Measurements from ENCODE around the gene ZNF778. TPM values are rescaled to one million over a fixed set of nuclear protein-coding genes. Genes with fewer than 3 reads are reported as not detected.
A peak's percentile ranks its signal among the peaks of the same experiment; 100 is the strongest.
"Not testable (repeated sequence)": the region's sequence is repeated elsewhere in the genome, so short reads cannot be mapped to it uniquely, and the experiment has no call there.

The ZNF778 gene
- total RNA-seq, 1 donor: 8.1 TPM

GRCh38 chr16:89248196-89248982 lies 30.9 kb downstream of the ZNF778 start:
- DNase-seq (ENCODE audit: low read depth in 2 of 3, low spot score in 2 of 3): no peak

DNA sequence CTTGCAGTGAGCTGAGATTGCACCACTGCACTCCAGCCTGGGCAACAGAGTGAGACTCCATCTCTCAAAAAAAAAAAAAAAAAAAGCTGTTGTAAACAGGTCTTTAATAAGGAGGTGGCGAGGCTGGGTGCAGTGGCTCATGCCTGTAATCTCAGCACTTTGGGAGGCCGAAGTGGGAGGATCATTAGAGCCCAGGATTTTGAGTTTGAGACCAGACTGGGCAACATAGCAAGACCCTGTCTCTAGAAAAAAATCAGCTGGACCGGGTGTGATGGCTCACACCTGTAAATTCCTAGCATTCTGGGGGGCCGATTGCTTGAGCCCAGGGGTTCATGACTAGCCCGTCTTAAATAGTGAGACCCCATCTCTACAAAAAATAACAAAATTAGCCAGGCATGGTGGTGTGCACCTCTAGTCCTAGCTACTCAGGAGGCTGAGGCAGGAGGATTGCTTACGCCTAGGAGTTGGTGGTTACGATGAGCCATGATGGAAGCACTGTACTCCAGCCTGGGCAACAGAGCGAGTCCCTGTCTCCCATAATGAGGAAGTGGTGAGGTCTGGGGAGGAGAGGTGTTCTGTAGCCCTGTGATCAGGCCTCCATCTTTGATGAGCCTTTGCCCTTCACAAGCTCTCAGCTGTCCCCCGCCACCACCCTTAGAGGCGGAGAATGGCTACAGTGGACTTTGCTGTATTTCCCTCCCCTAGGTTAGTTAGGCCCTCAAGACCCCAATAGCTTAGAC lies 36.2 kb downstream of the ZNF778 start:
- no peak for DNase-seq (ENCODE audit: low read depth in 2 of 3, low spot score in 2 of 3)

DNA sequence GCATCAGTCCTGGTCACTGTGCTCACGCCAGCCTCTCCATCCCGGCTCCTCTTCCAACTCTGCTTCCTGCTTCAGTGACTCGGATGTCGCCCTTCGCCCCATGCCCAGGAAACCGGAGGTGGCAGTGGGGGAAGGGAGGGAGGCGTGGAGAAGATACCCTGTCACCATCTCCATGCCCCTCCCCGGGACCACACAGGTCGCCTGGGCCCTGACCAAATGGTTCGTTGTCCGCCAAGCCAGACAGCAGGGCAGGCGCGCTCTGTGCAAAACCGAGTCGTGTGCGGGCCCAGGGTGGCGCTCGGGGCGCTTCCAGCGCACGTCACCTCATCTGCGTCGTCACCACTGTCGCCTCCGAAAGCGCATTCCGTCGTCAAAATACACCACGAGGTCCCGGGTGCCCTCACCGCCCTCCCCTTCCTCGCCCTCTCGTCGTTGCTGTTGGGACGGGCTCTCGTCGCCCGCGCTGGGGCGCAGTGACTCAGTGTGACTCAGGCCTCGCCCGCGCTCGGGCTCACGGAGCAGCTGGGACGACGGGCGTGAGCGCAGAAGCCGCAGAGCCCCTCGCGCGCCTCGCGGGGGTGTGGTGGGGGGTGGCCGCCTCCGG lies 39.2 kb downstream of the ZNF778 start:
- peak; percentile 49 to 91 (median 88) for DNase-seq (ENCODE audit: low read depth in 2 of 3, low spot score in 2 of 3)

DNA sequence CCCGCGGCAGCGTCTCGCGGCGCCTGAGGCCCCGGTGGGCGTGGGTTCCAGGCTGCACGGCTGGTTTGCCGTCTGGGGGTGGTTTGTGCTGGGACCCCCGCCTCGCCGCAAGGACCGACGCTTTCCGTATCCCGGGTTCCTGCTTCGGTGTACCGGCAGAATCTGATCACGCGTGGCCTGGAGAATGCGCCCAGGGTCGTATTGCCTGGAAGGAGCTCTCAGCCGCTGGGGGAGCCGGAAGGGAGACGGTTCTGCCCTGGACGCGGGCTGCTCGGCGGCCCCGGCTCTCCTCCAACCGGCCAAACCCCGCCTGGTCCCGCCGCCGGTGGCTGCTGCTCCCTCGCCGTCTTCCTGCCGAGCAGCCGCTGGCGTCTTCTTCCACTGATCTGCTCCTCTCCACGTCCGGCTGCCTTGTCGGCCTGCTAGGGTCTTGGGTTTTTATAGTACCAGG lies 39.8 kb downstream of the ZNF778 start:
- DNase-seq (ENCODE audit: low read depth in 2 of 3, low spot score in 2 of 3): peak in 2 of 3 donors; percentile 17 to 19

GRCh38 chr16:89257757-89258465 lies 40.4 kb downstream of the ZNF778 start:
- DNase-seq (ENCODE audit: low read depth in 2 of 3, low spot score in 2 of 3): no peak

- not testable (repeated sequence) for DNase-seq (ENCODE audit: low read depth in 2 of 3, low spot score in 2 of 3)
Observed at GRCh38 chr16:89259901-89260300, 42.4 kb downstream of the ZNF778 start.

GRCh38 chr16:89261691-89262563 lies 44.4 kb downstream of the ZNF778 start:
- DNase-seq (ENCODE audit: low read depth in 2 of 3, low spot score in 2 of 3): no peak

- DNase-seq (ENCODE audit: low read depth in 2 of 3, low spot score in 2 of 3): no peak
Observed at GRCh38 chr16:89264800-89265550, 47.5 kb downstream of the ZNF778 start.

GRCh38 chr16:89265647-89266046 lies 48.1 kb downstream of the ZNF778 start:
- DNase-seq (ENCODE audit: low read depth in 2 of 3, low spot score in 2 of 3): no peak

DNA sequence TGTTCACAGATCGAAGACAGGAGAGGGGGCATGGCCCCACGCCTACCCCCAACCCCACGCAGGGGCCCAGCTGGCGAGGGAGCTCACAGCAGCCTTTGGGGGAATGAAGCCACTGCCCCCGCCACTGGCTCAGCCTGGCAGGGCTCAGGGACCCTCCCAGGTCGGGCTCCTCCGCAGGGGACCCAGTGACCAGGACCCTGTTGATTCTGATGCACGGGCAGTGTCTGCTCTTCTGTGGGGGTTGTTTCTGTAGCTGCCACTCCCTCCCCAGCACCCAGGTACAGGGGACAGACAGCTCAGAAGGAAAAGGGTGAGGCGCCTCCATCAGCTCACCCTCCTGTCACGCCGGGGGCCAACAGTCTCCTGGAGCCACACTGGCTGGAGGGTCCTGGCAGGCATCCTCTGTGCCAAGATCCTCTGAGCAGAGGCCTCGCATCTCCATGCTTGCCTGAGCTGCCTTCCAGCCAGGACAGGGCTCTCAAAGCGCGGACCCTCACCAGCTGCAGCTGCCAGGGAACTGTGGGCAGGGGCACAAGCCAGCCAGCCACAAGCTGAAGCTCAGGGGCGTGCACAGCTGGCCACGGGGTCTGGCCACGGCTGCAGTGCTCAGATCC lies 49.1 kb downstream of the ZNF778 start:
- DNase-seq (ENCODE audit: low read depth in 2 of 3, low spot score in 2 of 3): no peak

GRCh38 chr16:89267746-89268145 lies 50.2 kb downstream of the ZNF778 start:
- DNase-seq (ENCODE audit: low read depth in 2 of 3, low spot score in 2 of 3): not testable (repeated sequence)

DNA sequence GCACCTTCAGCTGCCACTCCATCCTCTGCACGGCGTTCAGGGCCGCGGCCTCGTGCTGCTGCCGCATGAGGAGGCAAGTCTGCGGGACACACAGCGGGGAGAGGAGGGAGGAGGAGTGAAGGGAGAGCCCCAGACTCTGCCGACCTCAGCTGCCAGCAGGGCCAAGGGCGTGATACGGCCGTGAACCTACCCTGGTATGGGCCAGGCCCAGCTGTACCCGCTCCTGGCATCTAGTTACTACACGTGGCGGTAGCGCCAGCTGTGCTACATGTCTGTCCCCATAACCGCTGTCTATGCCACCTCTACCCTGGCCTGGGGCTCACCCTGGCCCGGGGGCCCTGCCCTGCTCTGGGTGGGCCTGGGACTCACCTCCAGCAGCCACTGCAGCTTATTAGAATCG lies 51.1 kb downstream of the ZNF778 start:
- no peak for DNase-seq (ENCODE audit: low read depth in 2 of 3, low spot score in 2 of 3)

DNA sequence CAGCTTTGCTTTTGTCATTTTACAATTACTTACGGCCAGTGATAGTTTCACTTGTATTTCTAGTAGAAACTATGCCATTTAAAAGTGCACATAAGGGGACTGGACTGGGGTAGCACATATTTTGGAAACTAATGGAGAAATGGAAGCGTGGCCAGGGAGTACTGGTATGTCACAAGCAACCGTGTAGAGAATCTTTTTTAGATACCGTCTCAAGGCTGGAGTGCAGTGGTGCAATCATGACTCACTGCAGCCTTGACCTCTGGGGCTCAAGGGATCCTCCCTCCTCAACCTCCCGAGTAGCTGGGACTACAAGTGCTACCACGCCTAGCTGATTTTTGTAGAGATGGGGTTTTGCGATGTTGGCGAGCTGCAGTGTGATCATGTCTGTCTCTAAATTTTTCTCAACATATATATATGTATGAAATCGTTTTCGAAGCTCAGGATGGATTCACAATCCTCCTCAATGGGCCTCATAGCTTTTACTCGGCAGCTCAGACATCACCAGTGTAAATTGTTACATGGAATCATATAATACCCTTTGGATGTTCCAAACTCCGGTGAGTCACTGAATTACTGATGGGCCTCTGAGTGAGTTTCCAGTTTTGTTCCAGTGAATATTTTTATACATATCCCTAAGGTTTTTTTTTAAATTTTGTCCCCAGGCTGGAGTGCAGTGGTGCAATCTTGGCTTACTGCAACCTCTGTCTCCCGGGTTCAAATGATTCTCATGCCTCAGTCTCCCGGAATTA lies 51.7 kb downstream of the ZNF778 start:
- DNase-seq (ENCODE audit: low read depth in 2 of 3, low spot score in 2 of 3): no peak

- no peak for DNase-seq (ENCODE audit: low read depth in 2 of 3, low spot score in 2 of 3)
Observed at GRCh38 chr16:89269805-89270665, 52.5 kb downstream of the ZNF778 start.

DNA sequence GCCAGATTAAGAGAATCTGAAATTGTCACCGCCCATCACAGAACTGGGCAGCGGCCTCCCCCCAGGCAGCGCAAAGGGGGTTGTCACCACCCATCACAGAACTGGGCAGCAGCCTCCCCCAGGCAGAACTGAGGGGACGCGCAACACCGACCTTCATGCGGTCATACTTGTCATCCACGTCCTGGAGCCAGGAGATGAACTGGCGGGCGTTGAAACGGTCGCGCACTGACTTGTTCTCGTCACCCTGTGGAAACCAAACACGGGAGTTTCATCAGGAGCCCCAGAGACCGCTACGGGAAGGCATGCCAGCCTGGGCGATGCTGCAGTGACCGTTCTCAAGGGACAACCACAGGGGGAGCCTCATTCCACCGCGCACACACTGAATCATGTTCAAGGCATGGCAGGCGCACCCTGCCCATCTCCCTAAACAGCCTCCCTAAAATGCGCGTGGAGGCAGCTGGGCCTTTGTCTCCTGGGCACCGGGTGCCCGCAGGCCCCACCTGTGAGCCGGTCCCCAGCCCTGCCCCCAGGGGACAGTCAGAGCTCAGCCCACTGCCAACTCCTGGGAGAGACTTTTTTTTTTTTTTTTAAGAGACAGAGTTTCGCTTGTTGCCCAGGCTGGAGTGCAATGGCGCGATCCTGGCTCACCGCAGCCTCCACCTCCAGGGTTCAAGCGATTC lies 53.3 kb downstream of the ZNF778 start:
- no peak for DNase-seq (ENCODE audit: low read depth in 2 of 3, low spot score in 2 of 3)

GRCh38 chr16:89272631-89273030 lies 55.1 kb downstream of the ZNF778 start:
- DNase-seq (ENCODE audit: low read depth in 2 of 3, low spot score in 2 of 3): no peak

Data from hematopoietic multipotent progenitor cell (in vitro differentiated cells).